H1 (cell line): ENCODE results near the gene SAMM50. TPM values are rescaled to one million over a fixed set of nuclear protein-coding genes. Genes with fewer than 3 reads are reported as not detected.

Source experiments
- CBX8 ChIP-seq: fragments of 300-800, 300-1000 bp; sonication (generic); IDR thresholded peaks from 2 replicates; pipeline ENCODE4 v1.7.1; 2016; ENCODE audit warnings: low read depth, low read length, borderline replicate concordance
- EP300 ChIP-seq, 2 experiments: IDR thresholded peaks; 1 replicate in 1 of 2; 2 replicates in 1 of 2; pipeline ENCODE4 v1.6.1; 2011 to 2012; ENCODE audit warnings: low read depth in 2 of 2, low read length in 2 of 2, mild to moderate bottlenecking in 2 of 2, borderline replicate concordance in 1 of 2, inconsistent platforms in 1 of 2, moderate library complexity in 1 of 2
- HDAC2 ChIP-seq, 2 experiments: fragments of 300-600 bp in 1 of 2; sonication (generic) in 1 of 2; IDR thresholded peaks; 2 replicates each; pipeline ENCODE4 v1.6.1; 2011 to 2012; ENCODE audit warnings: low read depth in 2 of 2, low read length in 2 of 2, mild to moderate bottlenecking in 2 of 2, moderate library complexity in 2 of 2, borderline replicate concordance in 1 of 2, inconsistent platforms in 1 of 2
- KDM1A ChIP-seq: fragments of 200-600, 300-600 bp; sonication (generic); IDR thresholded peaks from 2 replicates; pipeline ENCODE4 v1.7.1; 2016; ENCODE audit warnings: mild to moderate bottlenecking, low read length, borderline replicate concordance
- SIRT6 ChIP-seq: IDR thresholded peaks from one replicate; pipeline ENCODE4 v1.7.1; 2012; ENCODE audit warnings: low read length, inconsistent platforms
- SP4 ChIP-seq: IDR thresholded peaks from 2 replicates; pipeline ENCODE4 v1.6.1; 2012; ENCODE audit warnings: low read length, inconsistent platforms
- TBP ChIP-seq: IDR thresholded peaks from 2 replicates; pipeline ENCODE4 v1.6.1; 2011; ENCODE audit warnings: low read depth, low read length, improper control_type of control experiment
- polyA plus RNA-seq, 7 experiments: library from polyadenylated mRNA; depleted of rRNA in 3 of 7; stranded (reverse) in 5 of 7; unstranded in 2 of 7; fragments of >200 nt in 5 of 7; fragments of 200-250 nt in 2 of 7; gene quantifications; 1 replicate in 5 of 7; 2 replicates in 1 of 7; 4 replicates in 1 of 7; pipeline versions ENCODE4 v1.2.1 to v1.2.3, GENCODE V29; 2011 to 2013; ENCODE audit warnings: missing spikeins in 2 of 7, mixed read lengths in 2 of 7
- total RNA-seq: library from RNA; stranded (reverse); fragmentation: NEBNext Ultra II Directional; extraction: Animal tissue kit (Norgen Biotek cat#: 25700); gene quantifications from 2 replicates; pipeline ENCODE4 v1.2.1, GENCODE V29; 2021

SAMM50 gene
- total and polyA plus RNA-seq, 2 of the 8 experiments (the other 6 are each of a cell fraction or from before 2014, with no cell fraction given), result 45.4 to 70.3 TPM

DNA sequence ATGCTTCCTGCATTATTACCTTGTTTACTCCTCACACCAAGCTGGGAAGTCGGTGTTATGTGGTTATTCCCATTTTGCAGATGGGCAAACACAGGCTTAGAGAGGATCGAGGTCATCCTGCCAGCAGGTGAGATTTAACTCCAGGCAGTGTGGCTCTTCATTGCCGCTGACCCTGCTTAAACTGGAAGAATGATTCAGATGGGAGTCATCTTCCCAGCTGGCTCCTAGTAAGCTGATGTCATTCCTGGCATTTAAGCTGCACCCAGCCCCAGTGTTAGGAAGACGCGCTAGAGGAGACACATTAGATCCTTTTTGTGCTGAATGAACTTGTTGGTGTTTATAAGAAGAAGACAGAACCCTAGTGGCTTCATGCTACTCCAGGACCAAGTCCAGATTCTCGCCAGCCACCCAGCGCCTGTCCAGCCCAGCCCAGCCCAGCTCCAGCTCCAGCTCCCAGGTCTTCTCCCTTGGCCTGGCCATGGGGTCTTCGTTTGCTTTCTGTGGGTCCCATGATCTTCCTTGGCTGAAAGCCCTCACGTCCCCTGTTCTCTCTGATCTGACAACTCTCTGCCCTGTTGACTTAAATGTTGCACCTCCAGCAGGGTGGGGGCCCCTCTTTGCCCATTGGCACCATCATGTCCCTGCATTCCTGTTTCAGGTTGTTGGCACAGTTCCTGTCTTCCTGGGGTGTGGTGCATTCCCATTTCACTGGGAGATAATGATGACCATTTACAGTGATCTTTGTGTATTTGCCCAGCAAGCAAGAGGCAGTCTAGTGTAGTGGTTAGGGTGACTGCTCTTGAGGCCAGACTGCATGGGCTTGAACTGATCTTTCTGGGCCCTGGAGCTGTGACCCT lies 82.5 kb downstream of the SAMM50 start (continued):
- TF ChIP-seq HDAC2 (IDR thresholded peaks at IDR 0.05; ENCODE audit: borderline replicate concordance in 1 of 2, low read depth in 2 of 2, low read length in 2 of 2) (no peak), EP300 (IDR thresholded peaks at IDR 0.05; ENCODE audit: borderline replicate concordance in 1 of 2, low read depth in 2 of 2, low read length in 2 of 2) (no peak), CBX8 (no peak), SIRT6 (no peak), KDM1A (no peak), TBP (no peak), SP4 (no peak)
- TF ChIP-seq, all 59 proteins: peak for 0
